ENCODE data around the gene TRA2B. TPM values are rescaled to one million over a fixed set of nuclear protein-coding genes. Genes with fewer than 3 reads are reported as not detected.

The TRA2B gene
- total RNA-seq, 1 donor = 157 TPM

- TF ChIP-seq CTCF (IDR thresholded peaks at IDR 0.05; ENCODE audit: insufficient read depth, low read length) = no peak
- DNase-seq (ENCODE audit: low read depth) = no peak
- H3K4me3 ChIP-seq (ENCODE audit: low read depth, low read length) = no peak overlapping the region
These were observed 28.8 kb upstream of the TRA2B start for GRCh38 chr3:185966655-185967054.

GRCh38 chr3:185965496-185965895 lies 27.7 kb upstream of the TRA2B start:
- no peak for DNase-seq (ENCODE audit: low read depth)
- no peak for TF ChIP-seq CTCF (IDR thresholded peaks at IDR 0.05; ENCODE audit: insufficient read depth, low read length)
- no peak overlapping the region for H3K4me3 ChIP-seq (ENCODE audit: low read depth, low read length)

GRCh38 chr3:185961675-185962232 lies 23.9 kb upstream of the TRA2B start:
- peak overlapping the region; percentile 59 for H3K4me3 ChIP-seq (ENCODE audit: low read depth, low read length)
- TF ChIP-seq CTCF (IDR thresholded peaks at IDR 0.05; ENCODE audit: insufficient read depth, low read length) = no peak
- no peak for DNase-seq (ENCODE audit: low read depth)

- H3K4me3 ChIP-seq (ENCODE audit: low read depth, low read length) = peak overlapping the region; percentile 59
- no peak for TF ChIP-seq CTCF (IDR thresholded peaks at IDR 0.05; ENCODE audit: insufficient read depth, low read length)
- DNase-seq (ENCODE audit: low read depth) = no peak
These were observed 22.9 kb upstream of the TRA2B start for GRCh38 chr3:185960522-185961288.

GRCh38 chr3:185959609-185960521 lies 22.1 kb upstream of the TRA2B start:
- no peak for TF ChIP-seq CTCF (IDR thresholded peaks at IDR 0.05; ENCODE audit: insufficient read depth, low read length)
- DNase-seq (ENCODE audit: low read depth) = peak; percentile 89
- peak overlapping the region; percentile 59 for H3K4me3 ChIP-seq (ENCODE audit: low read depth, low read length)

GRCh38 chr3:185958626-185959025 lies 20.8 kb upstream of the TRA2B start:
- peak; percentile 69 for DNase-seq (ENCODE audit: low read depth)
- H3K4me3 ChIP-seq (ENCODE audit: low read depth, low read length) = no peak overlapping the region
- no peak for TF ChIP-seq CTCF (IDR thresholded peaks at IDR 0.05; ENCODE audit: insufficient read depth, low read length)
